ENCODE data around the gene PRR20G.

The PRR20G gene

DNA sequence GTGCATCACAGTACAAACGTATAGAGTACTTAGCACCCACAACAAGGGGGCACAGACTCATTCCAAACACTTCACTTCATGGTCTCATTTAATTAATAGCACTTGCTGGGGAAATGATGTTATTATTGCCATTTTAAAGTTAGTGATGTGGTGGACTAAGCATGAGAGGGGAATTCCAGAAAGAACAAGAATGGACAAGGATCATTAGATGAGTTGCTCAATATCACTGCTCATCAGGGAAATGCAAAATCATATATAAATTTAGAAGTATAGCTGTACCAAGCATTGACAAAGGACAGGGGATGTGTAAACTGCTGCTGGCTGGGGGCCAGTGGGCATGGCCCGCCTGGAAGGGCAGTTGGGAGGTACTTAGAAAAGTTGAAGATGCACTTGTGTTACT, 14.6 kb downstream of the PRR20G start:
- Histone ChIP-seq H4K20me1 (ENCODE audit: insufficient read depth, low read length) (no peaks in the 10 kb centered on the region), H3K79me2 (ENCODE audit: insufficient read depth, low read length) (no peaks in the 10 kb centered on the region), H3K9me3 (ENCODE audit: insufficient read depth, low read length, severe bottlenecking) (peaks cover 20% of the 10 kb centered on the region), H3K4me1 (ENCODE audit: insufficient read depth, low read length) (no peaks in the 10 kb centered on the region), H2AFZ (ENCODE audit: low read depth, low read length) (no peak overlapping the region), H3K4me2 (ENCODE audit: insufficient read depth, low read length) (no peak overlapping the region), H3K4me3 (ENCODE audit: low read depth in 1 of 2, low read length in 2 of 2) (no peak overlapping the region), H3K27ac (ENCODE audit: low read length) (no peak overlapping the region), H3K27me3 (ENCODE audit: insufficient read depth, low read length, poor library complexity) (no peaks in the 10 kb centered on the region), H3K9ac (ENCODE audit: low read depth, low read length) (no peak overlapping the region), H3K36me3 (ENCODE audit: insufficient read depth, low read length) (no peaks in the 10 kb centered on the region)
- DNase-seq (no peak), ATAC-seq (ENCODE audit: insufficient read depth, low read depth) (no peak)
- TF ChIP-seq, protein P1, sequence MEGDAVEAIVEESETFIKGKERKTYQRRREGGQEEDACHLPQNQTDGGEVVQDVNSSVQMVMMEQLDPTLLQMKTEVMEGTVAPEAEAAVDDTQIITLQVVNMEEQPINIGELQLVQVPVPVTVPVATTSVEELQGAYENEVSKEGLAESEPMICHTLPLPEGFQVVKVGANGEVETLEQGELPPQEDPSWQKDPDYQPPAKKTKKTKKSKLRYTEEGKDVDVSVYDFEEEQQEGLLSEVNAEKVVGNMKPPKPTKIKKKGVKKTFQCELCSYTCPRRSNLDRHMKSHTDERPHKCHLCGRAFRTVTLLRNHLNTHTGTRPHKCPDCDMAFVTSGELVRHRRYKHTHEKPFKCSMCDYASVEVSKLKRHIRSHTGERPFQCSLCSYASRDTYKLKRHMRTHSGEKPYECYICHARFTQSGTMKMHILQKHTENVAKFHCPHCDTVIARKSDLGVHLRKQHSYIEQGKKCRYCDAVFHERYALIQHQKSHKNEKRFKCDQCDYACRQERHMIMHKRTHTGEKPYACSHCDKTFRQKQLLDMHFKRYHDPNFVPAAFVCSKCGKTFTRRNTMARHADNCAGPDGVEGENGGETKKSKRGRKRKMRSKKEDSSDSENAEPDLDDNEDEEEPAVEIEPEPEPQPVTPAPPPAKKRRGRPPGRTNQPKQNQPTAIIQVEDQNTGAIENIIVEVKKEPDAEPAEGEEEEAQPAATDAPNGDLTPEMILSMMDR (IDR thresholded peaks at IDR 0.05; ENCODE audit: borderline replicate concordance, extremely low read depth, low read length, poor library complexity, severe bottlenecking), result no peak
- TF ChIP-seq EZH2 (IDR thresholded peaks at IDR 0.05; ENCODE audit: borderline replicate concordance, low read depth, low read length, severe bottlenecking), result no peak

DNA sequence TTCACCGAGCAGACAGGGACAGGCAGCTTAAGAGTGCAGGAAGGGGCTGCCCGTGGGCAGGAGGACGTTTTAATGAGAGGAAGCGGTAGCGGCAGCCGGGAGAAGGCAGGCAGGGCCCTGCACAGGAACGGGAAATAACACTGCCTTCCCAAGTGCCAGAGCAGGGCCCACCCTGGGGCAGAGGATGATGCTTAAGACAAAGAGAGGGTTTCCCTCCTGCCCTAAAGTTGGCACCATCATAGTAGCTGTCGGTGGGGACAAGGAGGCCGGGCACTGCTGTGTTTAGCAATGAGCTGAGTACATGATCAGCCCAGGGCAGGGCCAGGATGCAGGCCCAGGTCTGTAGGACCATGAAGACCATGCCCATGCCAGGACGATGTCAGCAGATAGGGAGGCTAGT, 21.7 kb downstream of the PRR20G start:
- H4K20me1 ChIP-seq (ENCODE audit: insufficient read depth, low read length), result no peaks in the 10 kb centered on the region
- no peak for DNase-seq
- TF ChIP-seq, protein P1 (IDR thresholded peaks at IDR 0.05; ENCODE audit: borderline replicate concordance, extremely low read depth, low read length, poor library complexity, severe bottlenecking), result no peak
- TF ChIP-seq EZH2 (IDR thresholded peaks at IDR 0.05; ENCODE audit: borderline replicate concordance, low read depth, low read length, severe bottlenecking), result no peak

DNA sequence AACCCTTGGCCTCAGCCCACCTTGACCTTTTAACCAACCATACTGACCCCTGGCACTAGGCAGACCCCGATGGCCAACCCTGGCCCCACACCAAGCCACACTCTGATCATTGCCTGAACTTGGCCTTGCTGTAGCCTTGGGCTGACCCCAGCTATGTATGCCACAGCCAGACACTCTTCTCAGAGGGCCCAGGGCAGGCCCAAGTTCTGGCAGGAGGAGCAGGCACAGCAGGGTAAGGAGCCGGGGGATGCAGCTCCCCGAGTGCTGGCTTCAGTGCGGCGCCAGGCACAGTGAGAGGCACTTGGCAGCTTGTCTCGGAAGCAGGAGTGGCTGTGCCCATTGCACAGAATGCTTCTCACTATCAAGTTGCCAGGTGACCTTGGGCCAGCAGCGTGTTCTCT, 22.3 kb downstream of the PRR20G start:
- DNase-seq (no peak), ATAC-seq (ENCODE audit: insufficient read depth, low read depth) (no peak)
- Histone ChIP-seq H3K4me2 (ENCODE audit: insufficient read depth, low read length) (no peak overlapping the region), H3K9ac (ENCODE audit: low read depth, low read length) (no peak overlapping the region), H3K4me3 (ENCODE audit: low read depth in 1 of 2, low read length in 2 of 2) (no peak overlapping the region), H3K79me2 (ENCODE audit: insufficient read depth, low read length) (no peaks in the 10 kb centered on the region), H3K4me1 (ENCODE audit: insufficient read depth, low read length) (no peaks in the 10 kb centered on the region), H4K20me1 (ENCODE audit: insufficient read depth, low read length) (no peaks in the 10 kb centered on the region), H3K36me3 (ENCODE audit: insufficient read depth, low read length) (no peaks in the 10 kb centered on the region), H2AFZ (ENCODE audit: low read depth, low read length) (no peak overlapping the region), H3K9me3 (ENCODE audit: insufficient read depth, low read length, severe bottlenecking) (peaks cover 8% of the 10 kb centered on the region), H3K27me3 (ENCODE audit: insufficient read depth, low read length, poor library complexity) (no peaks in the 10 kb centered on the region), H3K27ac (ENCODE audit: low read length) (no peak overlapping the region)
- TF ChIP-seq, protein P1 (IDR thresholded peaks at IDR 0.05; ENCODE audit: borderline replicate concordance, extremely low read depth, low read length, poor library complexity, severe bottlenecking), result no peak
- no peak for TF ChIP-seq EZH2 (IDR thresholded peaks at IDR 0.05; ENCODE audit: borderline replicate concordance, low read depth, low read length, severe bottlenecking)

More for the DNA sequence above, 21.7 kb downstream of the PRR20G start:
- no peaks in the 10 kb centered on the region for H3K79me2 ChIP-seq (ENCODE audit: insufficient read depth, low read length)
- no peak overlapping the region for H3K4me2 ChIP-seq (ENCODE audit: insufficient read depth, low read length)
- H3K27ac ChIP-seq (ENCODE audit: low read length), result no peak overlapping the region
- no peaks in the 10 kb centered on the region for H3K4me1 ChIP-seq (ENCODE audit: insufficient read depth, low read length)
- no peak overlapping the region for H3K4me3 ChIP-seq (ENCODE audit: low read depth in 1 of 2, low read length in 2 of 2)
- H3K9me3 ChIP-seq (ENCODE audit: insufficient read depth, low read length, severe bottlenecking), result peaks cover 8% of the 10 kb centered on the region
- no peak for ATAC-seq (ENCODE audit: insufficient read depth, low read depth)
- no peaks in the 10 kb centered on the region for H3K36me3 ChIP-seq (ENCODE audit: insufficient read depth, low read length)
- no peaks in the 10 kb centered on the region for H3K27me3 ChIP-seq (ENCODE audit: insufficient read depth, low read length, poor library complexity)
- H2AFZ ChIP-seq (ENCODE audit: low read depth, low read length), result no peak overlapping the region
- no peak overlapping the region for H3K9ac ChIP-seq (ENCODE audit: low read depth, low read length)
